GM23338 (cell line): ENCODE data around the gene WWC1. TPM values are rescaled to one million over a fixed set of nuclear protein-coding genes. Genes with fewer than 3 reads are reported as not detected.

Source experiments
- ATAC-seq: fragments of 200-7000 bp; cut with Tn5 transposase; 3 replicates; pipeline ENCODE4 v1.9.1; 2020
- DNase-seq: peaks from one replicate; pipeline ENCODE4 v3.0.0-alpha.2; 2015; ENCODE audit warnings: low spot score
- H2AFZ ChIP-seq: fragments of 200-600 bp; sonication (generic); 2 replicates; pipeline ENCODE4 v1.8.0; 2016; ENCODE audit warnings: antibody characterized with exemption, mild to moderate bottlenecking, moderate library complexity
- H3F3A ChIP-seq: fragments of 200-600 bp; sonication (generic); replicated peaks from 2 replicates; pipeline ENCODE4 v1.8.0; 2017; ENCODE audit warnings: antibody characterized with exemption, mixed run types, low read depth
- H3K27ac ChIP-seq: fragments of 200-600 bp; sonication (generic); 2 replicates; pipeline ENCODE4 v1.6.1; 2016; ENCODE audit warnings: low read depth
- H3K27me3 ChIP-seq: fragments of 200-600 bp; sonication (generic); 2 replicates; pipeline ENCODE4 v1.8.0; 2016; ENCODE audit warnings: mild to moderate bottlenecking, mixed run types, moderate library complexity; ENCODE audit not compliant: insufficient read depth
- H3K36me3 ChIP-seq: fragments of 200-600 bp; sonication (generic); 2 replicates; pipeline ENCODE4 v1.8.0; 2016; ENCODE audit warnings: mild to moderate bottlenecking; ENCODE audit not compliant: insufficient read depth
- H3K4me1 ChIP-seq: fragments of 200-600 bp; sonication (generic); 2 replicates; pipeline ENCODE4 v1.8.0; 2016; ENCODE audit warnings: mild to moderate bottlenecking, moderate library complexity; ENCODE audit not compliant: insufficient read depth
- H3K4me2 ChIP-seq: fragments of 200-600 bp; sonication (generic); 2 replicates; pipeline ENCODE4 v1.7.1; 2017; ENCODE audit warnings: mixed run types
- H3K4me3 ChIP-seq: fragments of 200-600 bp; sonication (generic); 2 replicates; pipeline ENCODE4 v1.6.1; 2016; ENCODE audit warnings: mixed run types
- H3K79me2 ChIP-seq: fragments of 200-600 bp; sonication (generic); replicated peaks from 2 replicates; pipeline ENCODE4 v1.8.0; 2017; ENCODE audit warnings: mild to moderate bottlenecking; ENCODE audit not compliant: insufficient read depth
- H3K9me2 ChIP-seq: fragments of 200-600 bp; sonication (generic); 2 replicates; pipeline ENCODE4 v1.8.0; 2017; ENCODE audit not compliant: insufficient read depth
- H4K20me1 ChIP-seq: fragments of 200-600 bp; sonication (generic); replicated peaks from 2 replicates; pipeline ENCODE4 v1.8.0; 2017; ENCODE audit warnings: mild to moderate bottlenecking; ENCODE audit not compliant: insufficient read depth
- H3K27ac Mint-ChIP-seq: 2 replicates; pipeline ENCODE4 v1.8.0; 2020; ENCODE audit warnings: inconsistent platforms, mild to moderate bottlenecking, moderate library complexity, mixed read lengths
- H3K27me3 Mint-ChIP-seq: 3 replicates; pipeline ENCODE4 v1.8.0; 2022; ENCODE audit warnings: low read depth, mild to moderate bottlenecking, moderate library complexity, mixed read lengths, inconsistent platforms; ENCODE audit not compliant: insufficient read depth, poor library complexity
- H3K36me3 Mint-ChIP-seq: 3 replicates; pipeline ENCODE4 v1.8.0; 2021; ENCODE audit warnings: low read depth, mild to moderate bottlenecking, inconsistent platforms, moderate library complexity, mixed read lengths
- H3K4me1 Mint-ChIP-seq: 3 replicates; pipeline ENCODE4 v1.8.0; 2020; ENCODE audit warnings: mild to moderate bottlenecking, inconsistent platforms, mixed read lengths
- H3K4me3 Mint-ChIP-seq: 3 replicates; pipeline ENCODE4 v1.8.0; 2021; ENCODE audit warnings: moderate library complexity, mild to moderate bottlenecking, inconsistent platforms, mixed read lengths
- H3K9me3 Mint-ChIP-seq: 3 replicates; pipeline ENCODE4 v1.8.0; 2020; ENCODE audit warnings: moderate library complexity, mild to moderate bottlenecking, inconsistent platforms, mixed read lengths
- EZH2phosphoT487 ChIP-seq: fragments of 200-600 bp; sonication (generic); IDR thresholded peaks from one replicate; pipeline ENCODE4 v1.8.1; 2018; ENCODE audit warnings: antibody characterized with exemption; ENCODE audit not compliant: unreplicated experiment
- JUNB ChIP-seq: IDR thresholded peaks from one replicate; pipeline ENCODE4 v1.6.1; 2016; ENCODE audit warnings: antibody characterized with exemption; ENCODE audit not compliant: unreplicated experiment
- POLR2AphosphoS5 ChIP-seq: IDR thresholded peaks from 2 replicates; pipeline ENCODE4 v1.6.1; 2016; ENCODE audit warnings: antibody characterized with exemption, low read depth
- REST ChIP-seq: IDR thresholded peaks from one replicate; pipeline ENCODE4 v1.6.1; 2018; ENCODE audit warnings: antibody characterized with exemption; ENCODE audit not compliant: unreplicated experiment
- STAT1 ChIP-seq: IDR thresholded peaks from one replicate; pipeline ENCODE4 v1.6.1; 2016; ENCODE audit warnings: antibody characterized with exemption; ENCODE audit not compliant: unreplicated experiment
- ZNF331 ChIP-seq: fragments of 250-450 bp; sonication (Bioruptor Pico); IDR thresholded peaks from 2 replicates; pipeline ENCODE4 v1.5.0; 2020; ENCODE audit warnings: low read depth, mild to moderate bottlenecking, moderate library complexity
- polyA plus RNA-seq: library from polyadenylated mRNA; unstranded; fragments of >200 nt; fragmentation: Nextera tagmentation; extraction: Ambion mirVana; gene quantifications from 2 replicates; pipeline ENCODE4 v1.2.1, GENCODE V29; 2016
- total RNA-seq: library from RNA; depleted of rRNA; stranded (reverse); fragments of >200 nt; shearing (Covaris generic); gene quantifications from 2 replicates; pipeline ENCODE4 v1.2.3, GENCODE V29; 2014
- TF ChIP-seq, protein P1 (sequence below): IDR thresholded peaks from 2 replicates; pipeline ENCODE4 v1.6.1; 2016; ENCODE audit warnings: antibody characterized with exemption
- TF ChIP-seq, protein P2 (sequence below), 2 experiments: fragments of 200-600 bp in 1 of 2; sonication (generic) in 1 of 2; conservative IDR thresholded peaks; 2 replicates each; pipeline versions ENCODE4 v1.5.1 to v1.6.1; 2016 to 2017; ENCODE audit warnings: antibody characterized with exemption in 2 of 2, low read depth in 2 of 2, mild to moderate bottlenecking in 2 of 2, moderate library complexity in 1 of 2

Gene WWC1
- total and polyA plus RNA-seq, 2 experiments from 2014 or later: 25.4 to 27.8 TPM

- no peaks in the 10 kb centered on the region for H3K36me3 ChIP-seq
- H3K27me3 ChIP-seq: no peaks in the 10 kb centered on the region
- no peaks in the 10 kb centered on the region for H3K9me2 ChIP-seq
- TF ChIP-seq EZH2phosphoT487: no peak
- TF ChIP-seq, protein P1, sequence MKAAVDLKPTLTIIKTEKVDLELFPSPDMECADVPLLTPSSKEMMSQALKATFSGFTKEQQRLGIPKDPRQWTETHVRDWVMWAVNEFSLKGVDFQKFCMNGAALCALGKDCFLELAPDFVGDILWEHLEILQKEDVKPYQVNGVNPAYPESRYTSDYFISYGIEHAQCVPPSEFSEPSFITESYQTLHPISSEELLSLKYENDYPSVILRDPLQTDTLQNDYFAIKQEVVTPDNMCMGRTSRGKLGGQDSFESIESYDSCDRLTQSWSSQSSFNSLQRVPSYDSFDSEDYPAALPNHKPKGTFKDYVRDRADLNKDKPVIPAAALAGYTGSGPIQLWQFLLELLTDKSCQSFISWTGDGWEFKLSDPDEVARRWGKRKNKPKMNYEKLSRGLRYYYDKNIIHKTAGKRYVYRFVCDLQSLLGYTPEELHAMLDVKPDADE: no peak
- TF ChIP-seq POLR2AphosphoS5: no peak
- no peak for TF ChIP-seq ZNF331 (CRISPR knock-in tag)
- no peak for TF ChIP-seq JUNB
- TF ChIP-seq REST: no peak
- H3K4me3 ChIP-seq: peak overlapping the region; percentile 56
- peak; percentile 52 for DNase-seq
- Mint-ChIP-seq H3K36me3 (0 out of 3 replicates have a peak, but pooled peaks cover 2% of the 10 kb centered on the region), H3K27me3 (peaks cover 15% of the 10 kb centered on the region), H3K27ac (0 out of 2 replicates have a peak overlapping the region, but pooled peaks have one; percentile 52), H3K4me1 (peaks cover 65% of the 10 kb centered on the region), H3K9me3 (no peaks in the 10 kb centered on the region; the same call in 1 of the 3 replicates), H3K4me3 (peak overlapping the region; percentile 89)
- H3K27ac ChIP-seq: no peak overlapping the region
- no peaks in the 10 kb centered on the region; the same call in 1 of the 2 replicates for H3F3A ChIP-seq
- H3K4me1 ChIP-seq: peaks cover 32% of the 10 kb centered on the region
- H3K79me2 ChIP-seq: peaks cover 28% of the 10 kb centered on the region
- H2AFZ ChIP-seq: peak overlapping the region; percentile 88
- H4K20me1 ChIP-seq: peaks cover 13% of the 10 kb centered on the region; the same call in 1 of the 2 replicates
- H3K4me2 ChIP-seq: peak overlapping the region; percentile 72
- no peak for ATAC-seq
These were observed 523 bp upstream of the WWC1 start for GRCh38 chr5:168290902-168291341.

GRCh38 chr5:168291964-168292785 is 730 bp downstream of the WWC1 start:
- Mint-ChIP-seq H3K27ac (no peak overlapping the region), H3K36me3 (peaks cover 6% of the 10 kb centered on the region; the same call in 1 of the 3 replicates), H3K9me3 (no peaks in the 10 kb centered on the region; the same call in 1 of the 3 replicates), H3K4me1 (peaks cover 68% of the 10 kb centered on the region), H3K4me3 (peak overlapping the region; percentile 84), H3K27me3 (peaks cover 11% of the 10 kb centered on the region)
- DNase-seq (peak; percentile 81), ATAC-seq (peak; percentile 42)
- H3K4me1 ChIP-seq: peaks cover 33% of the 10 kb centered on the region
- no peaks in the 10 kb centered on the region for H3K36me3 ChIP-seq
- no peaks in the 10 kb centered on the region; the same call in 1 of the 2 replicates for H3F3A ChIP-seq
- H2AFZ ChIP-seq: no peak overlapping the region
- TF ChIP-seq, protein P2, sequence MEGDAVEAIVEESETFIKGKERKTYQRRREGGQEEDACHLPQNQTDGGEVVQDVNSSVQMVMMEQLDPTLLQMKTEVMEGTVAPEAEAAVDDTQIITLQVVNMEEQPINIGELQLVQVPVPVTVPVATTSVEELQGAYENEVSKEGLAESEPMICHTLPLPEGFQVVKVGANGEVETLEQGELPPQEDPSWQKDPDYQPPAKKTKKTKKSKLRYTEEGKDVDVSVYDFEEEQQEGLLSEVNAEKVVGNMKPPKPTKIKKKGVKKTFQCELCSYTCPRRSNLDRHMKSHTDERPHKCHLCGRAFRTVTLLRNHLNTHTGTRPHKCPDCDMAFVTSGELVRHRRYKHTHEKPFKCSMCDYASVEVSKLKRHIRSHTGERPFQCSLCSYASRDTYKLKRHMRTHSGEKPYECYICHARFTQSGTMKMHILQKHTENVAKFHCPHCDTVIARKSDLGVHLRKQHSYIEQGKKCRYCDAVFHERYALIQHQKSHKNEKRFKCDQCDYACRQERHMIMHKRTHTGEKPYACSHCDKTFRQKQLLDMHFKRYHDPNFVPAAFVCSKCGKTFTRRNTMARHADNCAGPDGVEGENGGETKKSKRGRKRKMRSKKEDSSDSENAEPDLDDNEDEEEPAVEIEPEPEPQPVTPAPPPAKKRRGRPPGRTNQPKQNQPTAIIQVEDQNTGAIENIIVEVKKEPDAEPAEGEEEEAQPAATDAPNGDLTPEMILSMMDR (conservative IDR thresholded peaks at IDR 0.05; ENCODE audit: low read depth in 2 of 2): peak; percentile 24 to 38; a peak in 3 of 4 replicates
- no peak for TF ChIP-seq STAT1
- no peaks in the 10 kb centered on the region for H3K9me2 ChIP-seq
- H3K4me2 ChIP-seq: peak overlapping the region; percentile 90
- no peaks in the 10 kb centered on the region for H3K27me3 ChIP-seq
- no peak overlapping the region for H3K27ac ChIP-seq
- peaks cover 16% of the 10 kb centered on the region; the same call in 1 of the 2 replicates for H4K20me1 ChIP-seq
- H3K4me3 ChIP-seq: peak overlapping the region; percentile 56
- peaks cover 41% of the 10 kb centered on the region for H3K79me2 ChIP-seq
